OCI-LY3 (cell line): ENCODE results near the gene TMEM190.

Experiments
- CTCF ChIP-seq: fragments of 200-600, 300-600 bp; sonication (generic); IDR thresholded peaks from 2 replicates; pipeline ENCODE4 v1.5.1; 2014; ENCODE audit warnings: antibody characterized with exemption, low read length, low read depth
- EZH2phosphoT487 ChIP-seq: fragments of 200-600 bp; shearing (Covaris generic); IDR thresholded peaks from 2 replicates; pipeline ENCODE4 v1.6.1; 2018; ENCODE audit warnings: antibody characterized with exemption, mixed run types, low read depth

DNA sequence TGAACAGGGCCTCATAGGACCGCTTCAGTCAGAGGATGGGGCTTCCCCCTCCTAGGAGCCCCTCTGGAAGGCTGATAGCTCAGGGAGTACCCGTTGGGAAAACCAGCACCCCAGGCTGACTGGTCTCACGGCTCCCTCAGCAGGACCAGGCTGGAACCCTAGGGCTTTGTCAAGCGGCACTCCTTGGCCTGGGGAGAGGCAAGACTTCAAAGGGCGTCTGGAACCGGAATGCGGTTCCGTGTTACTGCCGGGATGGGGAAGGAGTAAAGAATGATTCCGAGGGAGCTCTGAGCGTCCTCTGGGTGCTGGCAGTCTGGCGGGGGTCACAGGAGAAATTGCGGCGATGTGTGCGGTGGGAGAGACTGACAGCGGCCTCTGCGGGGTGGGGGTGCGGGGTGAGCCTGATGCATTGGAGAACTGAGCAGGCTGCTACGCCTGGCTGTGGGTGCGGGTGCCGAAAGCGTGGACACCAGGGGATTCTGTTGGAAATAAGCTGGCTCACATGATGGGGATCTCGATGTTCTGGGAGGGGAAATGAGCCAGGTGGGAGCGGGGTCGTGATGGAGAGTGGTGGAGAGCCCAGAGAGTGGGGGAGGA lies 24.0 kb upstream of the TMEM190 start:
- no peak for TF ChIP-seq CTCF
- no peak for TF ChIP-seq EZH2phosphoT487
